Measurements from ENCODE around the gene OR6C6.

DNA sequence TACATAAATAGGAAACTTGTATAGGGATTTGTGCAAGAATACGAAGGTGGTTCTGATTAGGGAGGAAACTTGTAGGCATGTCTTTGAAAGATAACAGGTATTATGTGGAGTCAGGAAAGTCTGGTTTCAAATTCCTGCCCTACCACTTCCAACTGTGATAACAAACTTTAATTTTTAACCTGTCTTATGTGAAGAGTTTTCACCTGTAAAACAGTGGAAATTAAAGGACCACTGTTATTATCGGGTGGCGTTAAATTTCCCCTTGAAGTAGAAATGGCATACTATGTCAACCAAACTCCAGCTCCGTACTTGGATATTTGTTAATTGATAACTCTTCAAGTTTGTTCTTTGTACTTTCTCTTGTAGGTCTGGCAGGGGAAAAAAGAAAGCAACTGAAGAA lies 23.8 kb upstream of the OR6C6 start:
- TF ChIP-seq, protein P1, sequence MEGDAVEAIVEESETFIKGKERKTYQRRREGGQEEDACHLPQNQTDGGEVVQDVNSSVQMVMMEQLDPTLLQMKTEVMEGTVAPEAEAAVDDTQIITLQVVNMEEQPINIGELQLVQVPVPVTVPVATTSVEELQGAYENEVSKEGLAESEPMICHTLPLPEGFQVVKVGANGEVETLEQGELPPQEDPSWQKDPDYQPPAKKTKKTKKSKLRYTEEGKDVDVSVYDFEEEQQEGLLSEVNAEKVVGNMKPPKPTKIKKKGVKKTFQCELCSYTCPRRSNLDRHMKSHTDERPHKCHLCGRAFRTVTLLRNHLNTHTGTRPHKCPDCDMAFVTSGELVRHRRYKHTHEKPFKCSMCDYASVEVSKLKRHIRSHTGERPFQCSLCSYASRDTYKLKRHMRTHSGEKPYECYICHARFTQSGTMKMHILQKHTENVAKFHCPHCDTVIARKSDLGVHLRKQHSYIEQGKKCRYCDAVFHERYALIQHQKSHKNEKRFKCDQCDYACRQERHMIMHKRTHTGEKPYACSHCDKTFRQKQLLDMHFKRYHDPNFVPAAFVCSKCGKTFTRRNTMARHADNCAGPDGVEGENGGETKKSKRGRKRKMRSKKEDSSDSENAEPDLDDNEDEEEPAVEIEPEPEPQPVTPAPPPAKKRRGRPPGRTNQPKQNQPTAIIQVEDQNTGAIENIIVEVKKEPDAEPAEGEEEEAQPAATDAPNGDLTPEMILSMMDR (IDR thresholded peaks at IDR 0.05), result no peak
- no peak for TF ChIP-seq POLR2A (IDR thresholded peaks at IDR 0.05)
